ENCODE measurements around the gene UEVLD.
A peak's percentile ranks its signal among the peaks of the same experiment; 100 is the strongest.

Gene UEVLD

GRCh38 chr11:18588297-18589252, at the start of gene UEVLD:
Gene UEVLD (minus strand): TSS chr11:18588734. CDS start chr11:18588654, 80 bp downstream.
- peak; percentile 63 for FAIRE-seq
- DNase-seq (ENCODE audit: extremely low spot score, insufficient read length, low read depth), result peak; percentile 75

DNA sequence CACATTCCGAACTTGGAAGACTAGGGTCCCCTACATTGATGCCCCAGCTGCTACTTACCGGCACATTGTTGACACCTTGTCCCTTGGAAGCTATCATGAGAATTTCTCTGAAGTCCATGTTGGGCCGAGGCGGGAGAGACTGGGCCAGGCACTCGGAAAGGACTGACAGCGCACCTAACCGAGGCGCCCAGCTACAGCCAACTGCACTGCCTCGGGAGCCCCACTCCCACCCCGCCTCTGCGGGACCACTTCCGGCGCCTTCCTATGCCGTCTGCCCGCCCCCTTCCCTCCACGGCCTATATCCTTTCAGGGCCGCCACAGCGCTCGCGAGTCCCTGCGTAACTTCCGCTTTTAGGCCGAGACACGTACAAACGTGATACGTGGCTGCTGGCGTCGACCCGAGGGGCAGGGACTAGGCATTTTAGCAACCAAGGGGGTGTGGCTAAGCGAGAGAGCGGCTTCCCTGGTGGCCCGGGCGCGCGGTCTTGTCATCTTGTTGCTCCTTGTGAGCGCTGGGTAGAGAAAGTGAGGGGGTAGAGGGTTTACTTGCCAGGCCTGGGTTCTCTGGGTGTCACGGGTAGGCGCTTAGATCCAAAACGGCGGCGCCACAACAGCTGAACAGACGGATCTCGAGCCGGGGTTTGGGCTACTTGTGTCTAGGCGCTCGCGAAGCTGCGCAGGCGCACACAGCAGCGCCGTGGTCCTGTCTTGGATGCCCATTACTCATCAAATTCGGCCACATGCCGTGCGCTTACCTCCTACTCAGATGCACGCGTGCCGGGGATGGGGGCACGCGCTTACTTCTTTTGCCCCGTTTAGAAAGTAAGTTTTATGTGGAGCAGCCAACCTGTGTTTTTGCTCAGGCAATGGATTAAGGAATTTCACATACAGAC, 45.9 kb upstream of the UEVLD start, which contains the start of gene SPTY2D1:
Gene SPTY2D1 (minus strand): TSS at position 203 of the 893 bp plus-strand sequence. CDS start 85 bp downstream, at position 118.
- DNase-seq (ENCODE audit: extremely low spot score, insufficient read length, low read depth) (peak; percentile 83), FAIRE-seq (peak; percentile 99)

DNA sequence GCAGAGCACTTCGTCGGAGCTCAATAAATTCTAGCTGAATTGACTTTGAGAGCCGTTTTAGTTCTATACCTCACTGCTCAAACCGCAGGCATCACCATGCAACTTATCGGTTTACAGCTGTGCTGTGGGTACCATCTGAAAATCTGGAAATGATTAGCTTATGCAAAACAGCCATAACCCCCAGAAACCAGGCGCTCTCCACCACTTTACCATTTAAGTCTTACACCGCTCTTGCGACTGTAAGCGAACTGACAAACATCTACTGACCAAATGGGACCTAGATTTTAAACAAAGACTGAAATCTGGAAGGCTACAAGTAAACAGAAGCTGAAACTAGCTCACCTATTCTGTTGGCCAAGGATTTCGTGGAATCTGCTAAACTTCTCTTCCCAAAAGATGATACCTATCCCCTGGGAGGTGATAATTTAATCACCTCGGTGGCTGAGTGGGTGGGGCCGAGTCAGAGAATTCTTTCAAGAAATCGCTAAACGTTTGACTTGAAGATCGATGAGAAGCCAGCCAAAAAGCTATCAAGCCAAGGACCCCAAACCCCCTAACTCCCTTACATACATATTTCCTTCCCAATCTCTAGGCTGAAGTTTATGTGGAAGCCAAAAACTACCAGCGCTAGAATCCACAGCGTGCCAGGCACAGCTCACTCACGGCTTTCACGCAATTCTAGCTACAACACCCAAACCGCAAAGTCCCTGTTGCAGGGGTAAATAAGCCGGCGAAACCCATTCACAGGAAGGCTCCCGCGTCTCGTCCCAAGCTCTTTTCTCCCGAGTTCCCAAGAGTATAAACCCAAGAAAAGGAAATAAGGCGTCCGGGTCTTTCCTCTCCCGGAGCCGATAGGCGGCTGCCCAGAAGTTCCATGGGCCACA, 45.0 kb upstream of the UEVLD start:
- DNase-seq (ENCODE audit: extremely low spot score, insufficient read length, low read depth), result peak; percentile 40

GRCh38 chr11:18632841-18633240, 44.3 kb upstream of the UEVLD start:
- DNase-seq (ENCODE audit: extremely low spot score, insufficient read length, low read depth) (no peak), FAIRE-seq (no peak)

More for the DNA sequence above, 45.0 kb upstream of the UEVLD start:
- peak; percentile 95 for FAIRE-seq

DNA sequence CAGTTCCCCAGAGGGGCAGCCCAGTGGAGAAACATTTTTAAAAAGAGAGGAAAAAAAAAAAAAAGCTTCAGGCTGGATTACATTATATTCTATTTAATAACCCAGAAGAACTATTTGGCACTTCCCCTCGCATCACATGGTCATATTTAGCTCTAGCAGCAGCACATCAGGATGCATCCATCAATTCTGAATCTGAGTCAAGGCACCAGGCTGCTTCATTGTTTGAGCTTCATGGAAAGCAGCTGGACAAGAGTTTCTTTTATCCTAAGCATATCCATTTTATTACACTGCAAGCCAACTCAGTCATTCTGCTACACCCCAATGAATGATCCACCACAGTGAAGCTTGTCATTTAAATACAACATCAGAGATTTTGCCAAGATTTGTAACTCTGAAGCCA, 35.6 kb upstream of the UEVLD start:
- FAIRE-seq (no peak), DNase-seq (ENCODE audit: extremely low spot score, insufficient read length, low read depth) (no peak)

DNA sequence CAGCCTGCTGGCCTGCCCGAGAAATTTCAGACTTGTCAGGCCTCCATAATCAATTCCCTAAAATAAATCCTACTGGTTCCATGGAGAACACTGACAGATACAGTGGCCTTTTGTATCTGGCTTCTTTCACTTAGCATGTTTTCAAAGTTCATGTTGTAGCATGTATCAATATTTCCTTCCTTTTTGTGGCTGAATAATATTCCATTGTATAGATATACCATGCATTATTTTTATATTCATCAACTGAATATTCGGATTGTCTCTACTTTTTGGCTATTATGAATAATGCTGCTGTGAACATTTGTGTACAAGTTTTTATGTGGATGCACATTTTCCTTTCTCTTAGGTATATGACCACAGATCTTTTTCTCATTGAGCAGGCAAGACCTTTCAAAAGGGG, 35.2 kb upstream of the UEVLD start:
- DNase-seq (ENCODE audit: extremely low spot score, insufficient read length, low read depth) (no peak), FAIRE-seq (no peak)

DNA sequence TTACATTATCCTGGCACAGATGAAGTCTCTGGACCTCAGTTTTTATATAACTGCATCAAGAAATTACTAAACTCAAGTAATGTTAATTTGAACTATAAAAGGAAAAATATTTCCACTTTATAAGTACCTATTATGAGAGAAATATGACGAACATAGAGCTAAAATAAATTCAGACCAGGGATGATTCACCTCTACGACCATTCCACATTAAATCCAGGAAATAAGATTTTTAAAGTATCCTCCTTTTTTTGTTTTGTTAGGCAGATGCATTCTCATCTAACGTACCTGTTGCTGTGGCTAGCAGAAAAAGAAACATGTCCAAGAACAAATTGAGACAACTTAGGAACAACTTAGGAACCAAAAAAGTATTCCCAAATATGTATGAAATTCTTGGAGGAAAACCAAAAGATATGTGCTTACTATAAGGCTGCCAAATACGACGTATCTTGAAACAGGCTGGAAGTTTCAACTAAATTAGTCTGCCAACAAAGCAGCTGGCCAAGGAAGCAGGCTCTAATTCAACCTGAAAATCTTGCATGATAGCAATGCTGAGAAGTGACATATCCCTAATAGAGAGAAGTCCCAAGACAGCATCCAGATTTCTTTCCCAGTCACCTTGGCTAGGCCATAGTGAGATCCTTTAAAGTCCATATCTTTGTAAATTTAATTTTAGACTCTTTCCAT, 29.9 kb upstream of the UEVLD start:
- DNase-seq (ENCODE audit: extremely low spot score, insufficient read length, low read depth) (no peak), FAIRE-seq (no peak)

DNA sequence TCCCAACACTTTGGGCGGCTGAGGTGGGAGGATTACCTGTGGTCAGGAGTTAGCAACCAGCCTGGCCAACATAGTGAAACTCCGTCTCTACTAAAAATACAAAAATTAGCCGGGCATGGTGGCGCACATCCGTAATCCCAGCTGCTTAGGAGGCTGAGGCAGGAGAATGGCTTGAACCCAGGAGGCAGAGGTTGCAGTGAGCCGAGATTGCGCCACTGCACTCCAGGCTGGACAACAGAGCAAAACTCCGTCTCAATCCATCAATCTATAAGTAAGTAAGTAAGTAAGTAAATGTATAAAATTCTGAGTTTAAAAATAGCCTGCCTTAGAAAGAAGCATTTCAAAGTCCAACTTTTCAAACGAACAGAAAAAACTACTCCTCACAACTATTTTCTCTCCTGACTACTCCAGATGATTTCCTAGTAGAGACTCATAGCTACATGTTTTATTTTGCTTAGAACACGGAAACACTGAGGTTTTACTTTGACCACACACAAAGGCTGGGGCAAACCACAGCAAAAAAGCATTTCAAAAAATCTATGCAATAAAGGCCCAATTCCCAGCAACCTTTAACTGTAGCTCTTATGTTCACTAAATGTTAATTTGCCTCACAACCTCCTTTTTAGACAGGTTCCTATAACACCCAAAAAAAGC, 29.3 kb upstream of the UEVLD start:
- DNase-seq (ENCODE audit: extremely low spot score, insufficient read length, low read depth), result no peak
- FAIRE-seq, result peak; percentile 79

- FAIRE-seq (peak; percentile 91), DNase-seq (ENCODE audit: extremely low spot score, insufficient read length, low read depth) (peak; percentile 61)
Measured at GRCh38 chr11:18615628-18616392, 27.3 kb upstream of the UEVLD start.

GRCh38 chr11:18614667-18615066, 26.1 kb upstream of the UEVLD start:
- no peak for DNase-seq (ENCODE audit: extremely low spot score, insufficient read length, low read depth)
- no peak for FAIRE-seq

DNA sequence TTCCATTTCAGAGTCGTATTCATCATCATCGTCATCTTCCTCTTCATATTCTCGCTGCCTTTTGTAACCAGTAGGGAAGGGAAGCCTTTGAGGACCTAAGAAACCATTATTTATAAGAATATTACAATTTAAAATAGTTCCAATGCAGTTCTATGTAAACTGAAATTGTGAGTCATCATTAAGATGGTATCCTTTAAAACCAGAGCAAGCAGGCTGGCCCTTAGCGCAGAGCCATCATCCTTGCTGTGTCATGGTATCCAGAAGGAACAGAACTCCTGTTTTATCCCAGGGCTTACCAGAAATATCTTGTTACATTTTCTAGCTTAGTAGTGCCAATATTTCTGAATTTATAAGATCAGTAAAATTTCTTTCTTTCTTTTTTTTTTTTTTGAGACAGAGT, 23.9 kb upstream of the UEVLD start:
- no peak for FAIRE-seq
- no peak for DNase-seq (ENCODE audit: extremely low spot score, insufficient read length, low read depth)

GRCh38 chr11:18611196-18611595, 22.7 kb upstream of the UEVLD start:
- FAIRE-seq, result no peak
- DNase-seq (ENCODE audit: extremely low spot score, insufficient read length, low read depth), result no peak

DNA sequence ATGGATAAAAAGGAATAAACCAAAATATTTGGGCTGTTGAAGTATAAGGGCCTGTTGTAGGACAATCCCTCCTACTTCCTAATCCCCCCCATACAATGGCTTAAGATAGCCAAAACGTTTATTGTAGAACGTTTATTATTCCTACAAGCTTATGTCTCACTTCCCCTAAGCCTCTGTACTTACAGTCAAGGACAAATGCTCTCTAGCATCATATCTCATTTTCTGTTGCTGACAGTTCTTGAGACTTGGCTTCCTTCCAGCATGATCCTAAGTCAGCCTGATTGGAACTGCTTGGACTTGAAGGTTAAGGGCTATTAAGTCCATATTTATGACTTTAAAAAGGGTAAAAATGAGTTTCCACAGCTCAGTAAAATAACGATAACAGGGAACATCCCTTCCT, 19.8 kb upstream of the UEVLD start:
- FAIRE-seq, result no peak

DNA sequence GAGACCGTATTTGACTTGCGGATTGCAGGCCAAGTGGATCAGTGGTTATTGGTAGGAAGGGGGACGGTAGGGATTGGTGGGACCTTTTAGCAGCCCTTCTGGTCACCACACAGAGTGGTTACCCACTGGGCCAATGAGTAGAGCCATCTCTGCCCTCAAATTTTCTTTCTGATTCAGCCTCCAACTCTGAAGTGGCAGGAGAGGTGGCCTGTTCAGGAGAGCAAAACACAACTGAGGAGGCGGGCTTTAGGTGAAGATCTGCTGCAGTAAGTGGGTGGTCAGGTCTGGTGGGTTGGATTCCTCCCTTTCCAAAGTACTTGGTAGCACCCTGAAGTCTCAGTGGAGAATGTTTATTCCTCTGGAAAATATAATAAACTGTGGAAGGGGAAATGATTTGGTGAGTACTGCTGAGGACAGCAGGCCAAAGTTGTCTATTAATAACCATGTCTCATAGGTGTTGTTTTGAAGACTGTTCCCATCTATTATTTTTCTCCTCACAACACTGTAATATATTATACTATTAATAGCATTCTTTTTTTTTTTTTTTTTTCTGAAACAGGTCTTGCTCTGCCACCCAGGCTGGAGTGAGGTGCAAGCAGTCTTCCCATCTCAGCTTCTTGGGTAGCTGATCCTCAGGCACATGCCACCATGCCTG, 12.5 kb upstream of the UEVLD start:
- DNase-seq (ENCODE audit: extremely low spot score, insufficient read length, low read depth) (no peak), FAIRE-seq (no peak)

More for the DNA sequence above, 19.8 kb upstream of the UEVLD start:
- DNase-seq (ENCODE audit: extremely low spot score, insufficient read length, low read depth), result no peak

GRCh38 chr11:18599739-18600230, 11.3 kb upstream of the UEVLD start, which contains the start of gene MISFA:
Gene MISFA (plus strand): TSS chr11:18599789. CDS start chr11:18599929, 140 bp downstream.
- DNase-seq (ENCODE audit: extremely low spot score, insufficient read length, low read depth) (no peak), FAIRE-seq (no peak)

- FAIRE-seq, result no peak
- no peak for DNase-seq (ENCODE audit: extremely low spot score, insufficient read length, low read depth)
Measured at GRCh38 chr11:18594999-18595749, 6.6 kb upstream of the UEVLD start.

Measured in GM18507 (cell line).